CD4-positive, CD25-positive, alpha-beta regulatory T cell (primary cell): ENCODE results near the gene SLC6A13. TPM values are rescaled to one million over a fixed set of nuclear protein-coding genes. Genes with fewer than 3 reads are reported as not detected.

Source experiments
- polyA plus RNA-seq, 4 donors: library from polyadenylated mRNA; unstranded; fragments of 300-500 nt; fragmentation: Illumina TruSeq; gene quantifications; one replicate each; pipeline ENCODE4 v1.2.3, GENCODE V29; 2021
- total RNA-seq: library from RNA; stranded (reverse); gene quantifications from one replicate; pipeline ENCODE4 v1.2.3, GENCODE V29; 2022

Gene SLC6A13
- total and polyA plus RNA-seq, 5 donors from 2014 or later, result 0.49 TPM; not detected in 4

Other genes starting within 250 kb of the SLC6A13 start
- gene IQSEC3, start 196.1 kb downstream of the SLC6A13 start, total RNA-seq, result 0.05 TPM
- gene IQSEC3, start 196.1 kb downstream of the SLC6A13 start, polyA plus RNA-seq, result under 1 TPM in 1 of 4 donors, not detected in 3; 0.15 TPM
- gene SLC6A12, start 48.7 kb downstream of the SLC6A13 start, total RNA-seq, result not detected
- not detected for gene SLC6A12, start 48.7 kb downstream of the SLC6A13 start, polyA plus RNA-seq
- gene KDM5A, start 126.5 kb upstream of the SLC6A13 start, total RNA-seq, result 142 TPM
- gene KDM5A, start 126.5 kb upstream of the SLC6A13 start, polyA plus RNA-seq, result 10 to 100 TPM; 44.4 to 59.2 (median 48.7) TPM
- 5.6 TPM for gene CCDC77, start 138.8 kb upstream of the SLC6A13 start, total RNA-seq
- gene CCDC77, start 138.8 kb upstream of the SLC6A13 start, polyA plus RNA-seq, result 1 to 10 TPM; 3.9 to 5.6 (median 4.9) TPM
- gene B4GALNT3, start 197.1 kb upstream of the SLC6A13 start, total RNA-seq, result 0.39 TPM
- gene B4GALNT3, start 197.1 kb upstream of the SLC6A13 start, polyA plus RNA-seq, result 1 to 10 TPM in 3 of 4 donors, under 1 TPM in 1; 0.06 to 2.1 (median 1.4) TPM